GM12878 (cell line): ENCODE data around the gene TRMT1. TPM values are rescaled to one million over a fixed set of nuclear protein-coding genes. Genes with fewer than 3 reads are reported as not detected.

Source experiments
- ATAC-seq: fragments of 200-7000 bp; cut with Tn5 transposase; 3 replicates; pipeline ENCODE4 v1.9.1; 2020; ENCODE audit warnings: mild to moderate bottlenecking, moderate library complexity
- BruUV-seq: library from RNA; stranded (reverse); fragments of 400-500 nt; replicated peaks from 2 replicates; lab custom pipeline; 2021; lab: Mats Ljungman, UMichigan
- CTCF ChIA-PET: fragments of 300-600 bp; sonication (Branson Sonifier 250); formaldehyde crosslinking; extraction: SDS; loops from one replicate; lab custom pipeline; 2021; ENCODE audit warnings: inconsistent platforms; lab: Yijun Ruan, JAX
- POLR2A ChIA-PET: fragments of 350-600 bp; formaldehyde crosslinking; extraction: SDS; loops from one replicate; lab custom pipeline; 2021; ENCODE audit warnings: inconsistent platforms; lab: Charles Lee
- RAD21 ChIA-PET: fragments of 300-600 bp; sonication (Branson Sonifier 250); formaldehyde crosslinking; loops from one replicate; lab custom pipeline; 2023; ENCODE audit warnings: antibody characterized with exemption; ENCODE audit not compliant: unreplicated experiment; lab: Charles Lee
- SMC1A ChIA-PET: fragments of 300-600 bp; sonication (Branson Sonifier 250); formaldehyde crosslinking; loops from one replicate; lab custom pipeline; 2023; ENCODE audit not compliant: unreplicated experiment, uncharacterized antibody; lab: Charles Lee
- DNase-seq: peaks from one replicate; pipeline ENCODE4 v3.0.0-alpha.2; 2011; ENCODE audit warnings: low read depth, low spot score
- FAIRE-seq: peaks from 3 replicates; lab custom pipeline; 2011; peaks lifted over from hg19 to GRCh38; lab: Jason Lieb, UNC
- H2AFZ ChIP-seq: 2 replicates; pipeline ENCODE4 v1.6.0; 2011; ENCODE audit warnings: low read depth, low read length, control low read depth; ENCODE audit not compliant: control insufficient read depth
- H3K27ac ChIP-seq: 2 replicates; pipeline ENCODE4 v1.5.1; 2011; ENCODE audit warnings: control low read depth; ENCODE audit not compliant: control insufficient read depth, insufficient read depth
- H3K27me3 ChIP-seq, 2 experiments: replicated peaks in 1 of 2; 2 replicates each; pipeline versions ENCODE4 v1.6.0 to v1.6.1; 2011; ENCODE audit warnings: low read length in 1 of 2; ENCODE audit not compliant: control insufficient read depth in 2 of 2, insufficient read depth in 2 of 2
- H3K36me3 ChIP-seq, 2 experiments: 2 replicates each; pipeline ENCODE4 v1.5.1; 2011; ENCODE audit warnings: low read length in 1 of 2; ENCODE audit not compliant: control insufficient read depth in 2 of 2, insufficient read depth in 2 of 2
- H3K4me1 ChIP-seq: 2 replicates; pipeline ENCODE4 v1.6.1; 2011; ENCODE audit warnings: mild to moderate bottlenecking, low read length, moderate library complexity, mixed read lengths; ENCODE audit not compliant: control insufficient read depth, insufficient read depth
- H3K4me2 ChIP-seq: 2 replicates; pipeline ENCODE4 v1.6.0; 2011; ENCODE audit warnings: control low read depth; ENCODE audit not compliant: control insufficient read depth, insufficient read depth
- H3K4me3 ChIP-seq: fragments of 200-600 bp; sonication (generic); 2 replicates; pipeline ENCODE4 v1.5.1; 2016
- H3K79me2 ChIP-seq: 2 replicates; pipeline ENCODE4 v1.6.0; 2011; ENCODE audit warnings: low read length; ENCODE audit not compliant: control insufficient read depth, insufficient read depth
- H3K9ac ChIP-seq: 2 replicates; pipeline ENCODE4 v1.8.0; 2011; ENCODE audit warnings: low read length, control low read depth, mixed read lengths; ENCODE audit not compliant: control insufficient read depth, insufficient read depth
- H3K9me3 ChIP-seq: replicated peaks from 3 replicates; pipeline ENCODE4 v1.5.1; 2011; ENCODE audit warnings: mild to moderate bottlenecking, low read length; ENCODE audit not compliant: control insufficient read depth, insufficient read depth
- H4K20me1 ChIP-seq: 2 replicates; pipeline ENCODE4 v1.6.0; 2011; ENCODE audit not compliant: control insufficient read depth, insufficient read depth
- BMI1 ChIP-seq: fragments of 450-650 bp; IDR thresholded peaks from 2 replicates; pipeline ENCODE4 v1.6.1; 2016; ENCODE audit warnings: mild to moderate bottlenecking, moderate library complexity, borderline replicate concordance
- MTA3 ChIP-seq: IDR thresholded peaks from 2 replicates; pipeline ENCODE4 v1.6.1; 2012; ENCODE audit warnings: low read length, inconsistent platforms, borderline replicate concordance
- MXI1 ChIP-seq: fragments of 150-350 bp; IDR thresholded peaks from 2 replicates; pipeline ENCODE4 v1.6.1; 2011; ENCODE audit warnings: low read depth, mild to moderate bottlenecking, inconsistent platforms, low read length, improper control_type of control experiment
- SMARCA5 ChIP-seq: fragments of 450-650 bp; IDR thresholded peaks from 2 replicates; pipeline ENCODE4 v1.6.1; 2017; ENCODE audit warnings: mild to moderate bottlenecking
- SUZ12 ChIP-seq: fragments of 200-600 bp; sonication (generic); IDR thresholded peaks from one replicate; pipeline ENCODE4 v1.6.1; 2018; ENCODE audit warnings: antibody characterized with exemption, mild to moderate bottlenecking; ENCODE audit not compliant: unreplicated experiment
- ZNF622 ChIP-seq: fragments of 450-650 bp; IDR thresholded peaks from 2 replicates; pipeline ENCODE4 v1.6.1; 2017; ENCODE audit warnings: mild to moderate bottlenecking, inconsistent platforms
- WGBS: methylation state at CpG from one replicate; pipeline ENCODE4 v1.1.6; 2016; ENCODE audit warnings: low lambda C conversion rate; ENCODE audit not compliant: insufficient replicate concordance, insufficient coverage; ENCODE audit errors: missing lambda C conversion rate; 5-methylcytosine and 5-hydroxymethylcytosine counted together
- in situ Hi-C: fragments of 300-500 bp; cut with MboI; formaldehyde crosslinking; loops from 9 replicates; pipeline ENCODE4 v1.14.3; 2018; ENCODE audit warnings: mixed read lengths
- intact Hi-C: fragments of 100-400 bp; cut with micrococcal nuclease; formaldehyde crosslinking; loops from one replicate; pipeline ENCODE4 v1.14.2; 2022; ENCODE audit not compliant: unreplicated experiment
- polyA plus RNA-seq, 11 experiments: library from polyadenylated mRNA; depleted of rRNA in 4 of 11; unstranded in 6 of 11; stranded (reverse) in 5 of 11; fragments of >200 nt; fragmentation: Nextera tagmentation in 4 of 11; fragmentation: Illumina TruSeq in 1 of 11; extraction: Ambion mirVana in 4 of 11; extraction: Trizol in 1 of 11; gene quantifications; 1 replicate in 1 of 11; 2 replicates in 10 of 11; pipeline versions ENCODE4 v1.2.1 to v1.2.3, GENCODE V29; 2011 to 2016; ENCODE audit warnings: inconsistent platforms in 2 of 11, missing spikeins in 2 of 11, low read depth in 1 of 11
- total RNA-seq, 4 experiments: library from RNA; depleted of rRNA in 3 of 4; stranded (reverse); fragments of >200 nt in 3 of 4; fragmentation: Illumina TruSeq in 1 of 4; extraction: Trizol in 1 of 4; gene quantifications; 2 replicates each; pipeline versions ENCODE4 v1.2.1 to v1.2.3, GENCODE V29; 2013 to 2021
- TF ChIP-seq, protein P1 (sequence below): IDR thresholded peaks from 2 replicates; pipeline ENCODE4 v1.6.1; 2011; ENCODE audit warnings: low read depth, low read length, improper control_type of control experiment, borderline replicate concordance
- TF ChIP-seq, protein P2 (sequence below): fragments of 450-650 bp; IDR thresholded peaks from 2 replicates; pipeline ENCODE4 v1.6.1; 2017; ENCODE audit warnings: borderline replicate concordance

TRMT1 gene
- total and polyA plus RNA-seq, 10 of the 15 experiments (the other 5 are each of a cell fraction or from before 2014, with no cell fraction given): 3.4 to 68.8 (median 34.8) TPM

DNA sequence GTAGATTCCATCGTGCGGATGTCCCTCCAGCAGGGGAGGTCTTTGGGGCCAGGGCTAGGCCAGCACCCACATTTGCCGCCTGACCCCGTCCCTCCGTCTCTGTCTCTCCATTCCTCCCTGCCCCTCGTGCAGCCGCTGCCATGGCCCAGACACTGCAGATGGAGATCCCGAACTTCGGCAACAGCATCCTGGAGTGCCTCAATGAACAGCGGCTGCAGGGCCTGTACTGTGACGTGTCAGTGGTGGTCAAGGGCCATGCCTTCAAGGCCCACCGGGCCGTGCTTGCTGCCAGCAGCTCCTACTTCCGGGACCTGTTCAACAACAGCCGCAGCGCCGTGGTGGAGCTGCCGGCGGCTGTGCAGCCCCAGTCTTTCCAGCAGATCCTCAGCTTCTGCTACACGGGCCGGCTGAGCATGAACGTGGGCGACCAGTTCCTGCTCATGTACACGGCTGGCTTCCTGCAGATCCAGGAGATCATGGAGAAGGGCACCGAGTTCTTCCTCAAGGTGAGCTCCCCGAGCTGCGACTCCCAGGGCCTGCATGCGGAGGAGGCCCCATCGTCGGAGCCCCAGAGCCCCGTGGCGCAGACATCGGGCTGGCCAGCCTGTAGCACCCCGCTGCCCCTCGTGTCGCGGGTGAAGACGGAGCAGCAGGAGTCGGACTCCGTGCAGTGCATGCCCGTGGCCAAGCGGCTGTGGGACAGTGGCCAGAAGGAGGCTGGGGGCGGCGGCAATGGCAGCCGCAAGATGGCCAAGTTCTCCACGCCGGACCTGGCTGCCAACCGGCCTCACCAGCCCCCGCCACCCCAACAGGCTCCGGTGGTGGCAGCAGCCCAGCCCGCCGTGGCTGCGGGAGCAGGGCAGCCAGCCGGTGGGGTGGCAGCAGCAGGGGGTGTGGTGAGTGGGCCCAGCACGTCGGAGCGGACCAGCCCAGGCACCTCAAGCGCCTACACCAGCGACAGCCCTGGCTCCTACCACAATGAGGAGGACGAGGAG lies 18.8 kb upstream of the TRMT1 start:
- SMC1A ChIA-PET: no interaction called here
- CTCF ChIA-PET: no interaction called here

More for the DNA sequence above, 18.8 kb upstream of the TRMT1 start:
- Histone ChIP-seq H3K4me2 (no peak overlapping the region), H4K20me1 (no peaks in the 10 kb centered on the region; the same call in 1 of the 2 replicates), H2AFZ (no peak overlapping the region), H3K4me1 (no peaks in the 10 kb centered on the region), H3K79me2 (peaks cover 2% of the 10 kb centered on the region), H3K4me3 (no peak overlapping the region), H3K9ac (no peak overlapping the region), H3K36me3 (peaks cover 11 to 32% of the 10 kb centered on the region in 2 experiments), H3K27me3 (no peaks in the 10 kb centered on the region), H3K27ac (no peak overlapping the region), H3K9me3 (no peaks in the 10 kb centered on the region)
- TF ChIP-seq MTA3 (no peak), MXI1 (no peak), SUZ12 (no peak), SMARCA5 (no peak), ZNF622 (no peak), BMI1 (no peak)
- TF ChIP-seq, protein P1, sequence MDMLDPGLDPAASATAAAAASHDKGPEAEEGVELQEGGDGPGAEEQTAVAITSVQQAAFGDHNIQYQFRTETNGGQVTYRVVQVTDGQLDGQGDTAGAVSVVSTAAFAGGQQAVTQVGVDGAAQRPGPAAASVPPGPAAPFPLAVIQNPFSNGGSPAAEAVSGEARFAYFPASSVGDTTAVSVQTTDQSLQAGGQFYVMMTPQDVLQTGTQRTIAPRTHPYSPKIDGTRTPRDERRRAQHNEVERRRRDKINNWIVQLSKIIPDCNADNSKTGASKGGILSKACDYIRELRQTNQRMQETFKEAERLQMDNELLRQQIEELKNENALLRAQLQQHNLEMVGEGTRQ: no peak
- TF ChIP-seq, protein P2, sequence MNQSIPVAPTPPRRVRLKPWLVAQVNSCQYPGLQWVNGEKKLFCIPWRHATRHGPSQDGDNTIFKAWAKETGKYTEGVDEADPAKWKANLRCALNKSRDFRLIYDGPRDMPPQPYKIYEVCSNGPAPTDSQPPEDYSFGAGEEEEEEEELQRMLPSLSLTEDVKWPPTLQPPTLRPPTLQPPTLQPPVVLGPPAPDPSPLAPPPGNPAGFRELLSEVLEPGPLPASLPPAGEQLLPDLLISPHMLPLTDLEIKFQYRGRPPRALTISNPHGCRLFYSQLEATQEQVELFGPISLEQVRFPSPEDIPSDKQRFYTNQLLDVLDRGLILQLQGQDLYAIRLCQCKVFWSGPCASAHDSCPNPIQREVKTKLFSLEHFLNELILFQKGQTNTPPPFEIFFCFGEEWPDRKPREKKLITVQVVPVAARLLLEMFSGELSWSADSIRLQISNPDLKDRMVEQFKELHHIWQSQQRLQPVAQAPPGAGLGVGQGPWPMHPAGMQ: no peak
- intact Hi-C loops (no loop called here), in situ Hi-C loops (no loop called here)
- 95% methylated on average over 59 of the region's 60 CpGs for WGBS
- ChIA-PET POLR2A (no interaction called here), RAD21 (no interaction called here)
- no peak for ATAC-seq
- no peak for DNase-seq
- FAIRE-seq: no peak
- no TSS peak for BruUV-seq
